T-cell (primary cell): ENCODE results near the gene TEAD2. TPM values are rescaled to one million over a fixed set of nuclear protein-coding genes. Genes with fewer than 3 reads are reported as not detected.
"Not testable (repeated sequence)": the region's sequence is repeated elsewhere in the genome, so short reads cannot be mapped to it uniquely, and the experiment has no call there.

Source experiments
- ATAC-seq, 4 experiments: fragments of 200-7000 bp in 3 of 4; fragments of 150-1000 bp in 1 of 4; cut with Tn5 transposase; replicated peaks in 1 of 4; 1 replicate in 3 of 4; 2 replicates in 1 of 4; pipeline ENCODE4 v1.10.0; 2021; ENCODE audit warnings: moderate library complexity in 3 of 4, mild to moderate bottlenecking in 2 of 4, moderate number of reproducible peaks in 1 of 4
- CTCF ChIA-PET, 2 donors: fragments of 300-600 bp; sonication (Branson Sonifier 250); formaldehyde crosslinking; loops; one replicate each; lab custom pipeline; 2022; ENCODE audit warnings: antibody characterized with exemption in 2 of 2; lab: Charles Lee
- POLR2A ChIA-PET, 2 donors: fragments of 300-600 bp; sonication (Branson Sonifier 250); formaldehyde crosslinking; loops; one replicate each; lab custom pipeline; 2022; ENCODE audit warnings: antibody characterized with exemption in 2 of 2; lab: Charles Lee
- DNase-seq, 35 experiments: peaks; one replicate each; pipeline versions ENCODE4 v3.0.0 to v3.0.0-alpha.2; 2013 to 2023
- H3K27ac ChIP-seq: one replicate; pipeline ENCODE4 v1.5.1; 2013; ENCODE audit warnings: low read length
- H3K27me3 ChIP-seq, 2 experiments: replicated peaks in 1 of 2; 1 replicate in 1 of 2; 2 replicates in 1 of 2; pipeline versions ENCODE4 v1.6.1 to v1.7.0; 2013; ENCODE audit warnings: low read length in 1 of 2, mixed read lengths in 1 of 2; ENCODE audit not compliant: control insufficient read depth in 2 of 2, insufficient read depth in 2 of 2; ENCODE audit errors: extremely low read depth in 1 of 2
- H3K36me3 ChIP-seq, 2 donors: 1 replicate in 1 of 2; 2 replicates in 1 of 2; pipeline versions ENCODE4 v1.6.1 to v1.7.0; 2013; ENCODE audit warnings: low read length in 1 of 2; ENCODE audit not compliant: control insufficient read depth in 2 of 2, insufficient read depth in 1 of 2; ENCODE audit errors: extremely low read depth in 1 of 2
- H3K4me1 ChIP-seq, 2 experiments: 1 replicate in 1 of 2; 2 replicates in 1 of 2; pipeline versions ENCODE4 v1.6.1 to v1.7.0; 2013; ENCODE audit warnings: low read length in 2 of 2, mixed read lengths in 1 of 2; ENCODE audit not compliant: insufficient read depth in 2 of 2, control insufficient read depth in 1 of 2; ENCODE audit errors: extremely low read depth in 1 of 2
- H3K4me3 ChIP-seq, 2 donors: 1 replicate in 1 of 2; 2 replicates in 1 of 2; pipeline versions ENCODE4 v1.5.1 to v1.7.0; 2013; ENCODE audit warnings: mild to moderate bottlenecking in 2 of 2, low read length in 1 of 2, moderate library complexity in 1 of 2; ENCODE audit not compliant: control insufficient read depth in 1 of 2; ENCODE audit errors: extremely low read depth in 1 of 2
- H3K9me3 ChIP-seq: 2 replicates; pipeline ENCODE4 v1.7.0; 2013
- H3K27ac Mint-ChIP-seq, 2 donors: one replicate each; pipeline ENCODE4 v1.8.0; 2020 to 2021; ENCODE audit warnings: mild to moderate bottlenecking in 2 of 2, mixed read lengths in 2 of 2
- H3K27me3 Mint-ChIP-seq, 2 donors: one replicate each; pipeline ENCODE4 v1.8.0; 2021 to 2022; ENCODE audit warnings: mixed read lengths in 2 of 2
- H3K36me3 Mint-ChIP-seq: one replicate; pipeline ENCODE4 v1.8.0; 2021; ENCODE audit warnings: mixed read lengths
- H3K4me1 Mint-ChIP-seq, 3 donors: one replicate each; pipeline ENCODE4 v1.8.0; 2020 to 2022; ENCODE audit warnings: mixed read lengths in 3 of 3, mild to moderate bottlenecking in 1 of 3
- H3K4me3 Mint-ChIP-seq, 3 donors: one replicate each; pipeline ENCODE4 v1.8.0; 2020 to 2022; ENCODE audit warnings: mild to moderate bottlenecking in 3 of 3, mixed read lengths in 3 of 3, moderate library complexity in 3 of 3
- H3K9me3 Mint-ChIP-seq, 3 donors: one replicate each; pipeline ENCODE4 v1.8.0; 2020 to 2022; ENCODE audit warnings: mixed read lengths in 3 of 3
- WGBS: methylation state at CpG from one replicate; pipeline ENCODE4 v1.1.5; 2013; ENCODE audit warnings: missing lambda C conversion rate; ENCODE audit not compliant: insufficient coverage; 5-methylcytosine and 5-hydroxymethylcytosine counted together
- total RNA-seq, 35 experiments: library from RNA in 6 of 35; stranded (reverse) in 6 of 35; fragments of 120-200 nt in 1 of 35; gene quantifications; one replicate each; pipeline versions ENCODE4 v1.2.1 to v1.2.4 and lab custom pipeline; 2013 to 2026

Gene TEAD2
- total RNA-seq, 5 donors from 2014 or later (not counting 1 experiment from before 2014, with no cell fraction given) = 0.20 to 0.43 (median 0.28) TPM; not detected in 2

- ATAC-seq = peak; percentile 45 to 46 (median 46)
- Histone ChIP-seq H3K9me3 (no peaks in the 10 kb centered on the region), H3K27me3 (no peaks in the 10 kb centered on the region), H3K4me3 (peak overlapping the region; percentile 88 to 89), H3K27ac (peak overlapping the region; percentile 90), H3K4me1 (peaks cover 42 to 87% of the 10 kb centered on the region in 2 experiments), H3K36me3 (peaks cover 4 to 42% of the 10 kb centered on the region in 2 donors)
- ChIA-PET CTCF (interaction anchor here (0.6 kb wide), 3 partner anchors 17 to 33 kb away, joined by 3 to 6 read pairs (median 6); partner anchors contain the start of gene DKKL1 (in 1 of the 2)), POLR2A (interaction anchor here in 1 of 2 donors (0.6 kb wide), 1 partner anchor 120 kb away, joined by 3 read pairs; no protein-coding TSS in a partner anchor)
- WGBS = 57% methylated on average over 6 of the region's 14 CpGs
- Mint-ChIP-seq H3K36me3 (peaks cover 41% of the 10 kb centered on the region), H3K27ac (peak overlapping the region; percentile 99 to 100), H3K4me1 (peaks cover 77 to 85% (median 84%) of the 10 kb centered on the region in 3 donors), H3K9me3 (no peaks in the 10 kb centered on the region), H3K27me3 (no peaks in the 10 kb centered on the region), H3K4me3 (peak overlapping the region; percentile 96 to 100 (median 99))
- peak in 12 of 35 experiments; percentile 19 to 61 (median 29) for DNase-seq
Measured at GRCh38 chr19:49335784-49336481, 26.3 kb downstream of the TEAD2 start.

DNA sequence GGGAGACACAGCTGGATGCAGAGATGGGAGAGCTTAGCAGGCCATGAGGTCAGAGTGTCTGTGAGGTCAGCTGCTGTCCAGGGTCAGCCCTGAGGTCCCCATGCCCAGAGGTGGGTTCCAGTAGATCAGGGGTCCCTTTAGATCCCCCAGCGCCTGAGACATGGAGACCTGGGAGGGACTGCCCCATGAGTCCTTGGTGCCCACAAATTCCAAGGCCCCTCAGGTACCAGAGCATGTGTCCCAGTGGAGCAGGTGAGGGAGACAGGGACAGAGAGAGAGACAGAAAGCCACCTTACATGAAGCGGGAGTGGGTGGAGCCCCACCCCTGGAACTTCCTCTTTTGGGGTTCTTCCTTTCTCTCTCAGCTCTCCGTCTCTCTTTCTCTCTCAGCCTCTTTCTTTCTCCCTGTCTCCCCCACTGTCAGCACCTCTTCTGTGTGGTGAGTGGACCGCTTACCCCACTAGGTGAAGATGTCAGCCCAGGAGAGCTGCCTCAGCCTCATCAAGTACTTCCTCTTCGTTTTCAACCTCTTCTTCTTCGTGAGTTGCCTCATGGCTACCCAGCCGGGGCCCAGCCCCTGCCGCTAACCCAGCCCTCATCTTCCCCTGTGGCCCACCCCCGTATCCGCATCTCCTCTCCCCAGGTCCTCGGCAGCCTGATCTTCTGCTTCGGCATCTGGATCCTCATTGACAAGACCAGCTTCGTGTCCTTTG lies 27.0 kb downstream of the TEAD2 start, which contains the start of gene CD37:
Gene CD37, plus strand, starts transcription at position 336 of the 713 bp plus-strand sequence. Its CDS starts 135 bp downstream, at position 471.
- Histone ChIP-seq H3K27ac (peak within 1 kb of the TSS; percentile 90), H3K27me3 (no peaks in the 10 kb centered on the region), H3K4me1 (peaks cover 42 to 87% of the 10 kb centered on the region in 2 experiments), H3K36me3 (peaks cover 4 to 41% of the 10 kb centered on the region in 2 donors), H3K9me3 (no peaks in the 10 kb centered on the region), H3K4me3 (peak within 1 kb of the TSS; percentile 88 to 89)
- ATAC-seq (peak; percentile 72 to 76 (median 74)), DNase-seq (peak; percentile 44 to 77 (median 63))
- CTCF ChIA-PET = interaction anchor here in 1 of 2 donors (0.6 kb wide), 2 partner anchors 17 to 29 kb away, joined by 6 read pairs; partner anchors contain the start of gene DKKL1
- Mint-ChIP-seq H3K9me3 (no peaks in the 10 kb centered on the region), H3K4me1 (peaks cover 77 to 86% (median 83%) of the 10 kb centered on the region in 3 donors), H3K27ac (peak within 1 kb of the TSS; percentile 99 to 100), H3K36me3 (peaks cover 39% of the 10 kb centered on the region), H3K4me3 (peak within 1 kb of the TSS; percentile 96 to 100 (median 99)), H3K27me3 (no peaks in the 10 kb centered on the region)
- 0% methylated on average over 6 of the region's 13 CpGs for WGBS
- POLR2A ChIA-PET = no interaction called here

- peak overlapping the region; percentile 90 for H3K27ac ChIP-seq
- H3K4me1 ChIP-seq = peaks cover 42 to 74% of the 10 kb centered on the region in 2 experiments
- peak; percentile 73 to 80 (median 78) for ATAC-seq
- peaks cover 4 to 36% of the 10 kb centered on the region in 2 donors for H3K36me3 ChIP-seq
- DNase-seq = peak; percentile 46 to 86 (median 66)
- H3K4me3 ChIP-seq = peak overlapping the region; percentile 10 to 51
- Mint-ChIP-seq H3K4me3 (peak overlapping the region; percentile 74 to 96 (median 82)), H3K27ac (peak overlapping the region; percentile 97 to 99), H3K4me1 (peaks cover 77 to 88% (median 84%) of the 10 kb centered on the region in 3 donors), H3K27me3 (no peaks in the 10 kb centered on the region), H3K36me3 (peaks cover 36% of the 10 kb centered on the region), H3K9me3 (no peaks in the 10 kb centered on the region)
- no peaks in the 10 kb centered on the region for H3K9me3 ChIP-seq
- WGBS = 3% methylated on average over 6 of the region's 8 CpGs
- CTCF ChIA-PET = no interaction called here
- H3K27me3 ChIP-seq = no peaks in the 10 kb centered on the region
- POLR2A ChIA-PET = no interaction called here
Measured at GRCh38 chr19:49333811-49334288, 28.4 kb downstream of the TEAD2 start.

DNA sequence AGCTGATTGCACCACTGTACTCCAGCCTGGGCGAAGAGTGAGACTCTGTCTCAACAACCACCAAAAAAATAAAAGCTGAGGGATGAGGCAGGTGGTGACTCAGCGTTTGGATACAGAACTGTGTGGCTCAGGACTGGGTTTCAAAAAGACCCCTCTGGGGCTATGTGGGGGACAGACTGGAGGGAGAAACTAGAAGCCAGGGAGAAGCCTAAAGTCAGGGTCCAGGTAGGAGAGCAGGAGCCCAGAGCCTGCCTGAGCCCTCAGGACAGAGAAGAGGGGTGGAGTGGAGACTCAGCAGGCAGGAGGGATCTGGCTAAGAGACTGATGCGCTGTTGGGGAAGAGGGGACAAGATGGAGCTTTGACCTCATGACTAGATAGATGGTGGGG lies 28.8 kb downstream of the TEAD2 start:
- Histone ChIP-seq H3K4me1 (peaks cover 42 to 70% of the 10 kb centered on the region in 2 experiments), H3K4me3 (peak overlapping the region; percentile 10 to 38), H3K27ac (peak overlapping the region; percentile 90), H3K36me3 (peaks cover 4 to 36% of the 10 kb centered on the region in 2 donors), H3K9me3 (no peaks in the 10 kb centered on the region), H3K27me3 (no peaks in the 10 kb centered on the region)
- Mint-ChIP-seq H3K9me3 (no peaks in the 10 kb centered on the region), H3K27me3 (no peaks in the 10 kb centered on the region), H3K4me1 (peaks cover 77 to 88% (median 82%) of the 10 kb centered on the region in 3 donors), H3K4me3 (peak overlapping the region; percentile 74 to 96 (median 82)), H3K36me3 (peaks cover 32% of the 10 kb centered on the region), H3K27ac (peak overlapping the region; percentile 97 to 99)
- CTCF ChIA-PET = no interaction called here
- DNase-seq = no peak
- peak in 1 of 4 experiments; percentile 3 for ATAC-seq
- POLR2A ChIA-PET = no interaction called here
- WGBS = 29% methylated on average over 1 of the region's 3 CpGs

DNA sequence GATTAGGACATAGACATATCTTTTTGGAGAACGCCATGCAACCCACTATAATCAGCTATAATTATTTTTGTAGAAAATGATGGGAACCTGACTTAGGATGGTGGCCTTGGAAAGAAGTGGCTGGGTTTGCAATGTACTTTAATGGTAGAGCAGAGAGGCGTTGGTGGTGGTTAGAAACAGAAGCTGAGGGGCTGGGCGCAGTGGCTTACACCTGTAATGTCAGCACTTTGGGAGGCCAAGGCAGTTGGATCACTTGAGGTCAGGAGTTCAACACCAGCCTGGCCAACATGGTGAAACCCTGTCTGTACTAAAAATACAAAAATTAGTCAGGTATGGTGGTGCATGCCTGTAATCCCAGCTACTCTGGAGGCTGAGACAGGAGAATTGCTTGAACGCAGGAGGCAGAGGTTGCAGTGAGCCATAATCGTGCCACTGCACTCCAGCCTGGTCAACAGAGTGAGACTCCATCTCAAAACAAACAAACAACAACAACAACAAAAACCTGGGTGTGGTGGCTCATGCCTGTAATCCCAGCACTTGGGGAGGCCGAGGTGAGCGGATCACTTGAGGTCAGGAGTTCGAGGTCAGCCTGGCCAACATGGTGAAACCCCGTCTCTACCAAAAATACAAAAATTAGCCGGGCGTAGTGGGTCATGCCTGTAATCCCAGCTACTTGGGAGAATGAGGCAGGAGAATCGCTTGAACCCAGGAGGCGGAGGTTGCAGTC lies 29.4 kb downstream of the TEAD2 start:
- H3K9me3 Mint-ChIP-seq, ATAC-seq, POLR2A ChIA-PET, H3K27me3 ChIP-seq, DNase-seq, H3K9me3 ChIP-seq, H3K4me3 ChIP-seq, H3K27me3 Mint-ChIP-seq: not testable (repeated sequence)
- Histone ChIP-seq H3K4me1 (peaks cover 40 to 65% of the 10 kb centered on the region in 2 experiments), H3K27ac (peak overlapping the region; percentile 90), H3K36me3 (peaks cover 4 to 31% of the 10 kb centered on the region in 2 donors)
- WGBS = 96% methylated on average over 6 of the region's 13 CpGs
- H3K4me3 Mint-ChIP-seq = peak overlapping the region in 2 of 3 donors; percentile 82 to 96
- CTCF ChIA-PET = interaction anchor here in 1 of 2 donors (0.6 kb wide), 1 partner anchor 1126 kb away, joined by 4 read pairs; no protein-coding TSS in a partner anchor
- H3K36me3 Mint-ChIP-seq = peaks cover 32% of the 10 kb centered on the region
- peak overlapping the region; percentile 97 to 99 for H3K27ac Mint-ChIP-seq
- H3K4me1 Mint-ChIP-seq = peaks cover 77 to 88% (median 83%) of the 10 kb centered on the region in 3 donors
